HG03196 (cell line): ENCODE results near the gene KRTAP10-11.
"Not testable (repeated sequence)": the region's sequence is repeated elsewhere in the genome, so short reads cannot be mapped to it uniquely, and the experiment has no call there.

ENCODE experiments used
- ATAC-seq: cut with Tn5 transposase; IDR thresholded peaks from one replicate; pipeline ENCODE4 v1.9.1; 2021; ENCODE audit not compliant: unreplicated experiment

Gene KRTAP10-11

DNA sequence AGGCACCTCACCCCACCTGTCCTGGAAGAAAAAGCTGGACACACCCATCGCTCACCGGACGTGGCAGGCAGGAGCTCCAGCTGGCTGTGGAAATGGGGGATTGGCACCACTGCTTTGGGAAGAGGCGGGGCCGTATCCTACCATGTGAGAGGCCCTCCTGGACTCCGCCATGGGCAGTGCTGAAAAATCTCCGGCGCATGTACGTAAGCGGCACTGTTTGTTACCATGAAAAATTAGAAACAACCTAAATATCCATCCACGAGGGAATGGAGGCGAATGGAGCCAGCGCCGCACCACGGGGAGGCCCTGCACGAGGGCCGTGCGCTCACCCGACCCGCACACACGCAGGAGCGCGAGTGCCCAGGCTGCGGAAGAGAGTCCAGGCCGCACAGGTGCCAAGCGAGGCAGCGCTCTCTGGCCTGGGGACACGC, 31.2 kb upstream of the KRTAP10-11 start:
- ATAC-seq, result no peak

GRCh38 chr21:44615466-44615865, 30.7 kb upstream of the KRTAP10-11 start:
- ATAC-seq, result no peak

DNA sequence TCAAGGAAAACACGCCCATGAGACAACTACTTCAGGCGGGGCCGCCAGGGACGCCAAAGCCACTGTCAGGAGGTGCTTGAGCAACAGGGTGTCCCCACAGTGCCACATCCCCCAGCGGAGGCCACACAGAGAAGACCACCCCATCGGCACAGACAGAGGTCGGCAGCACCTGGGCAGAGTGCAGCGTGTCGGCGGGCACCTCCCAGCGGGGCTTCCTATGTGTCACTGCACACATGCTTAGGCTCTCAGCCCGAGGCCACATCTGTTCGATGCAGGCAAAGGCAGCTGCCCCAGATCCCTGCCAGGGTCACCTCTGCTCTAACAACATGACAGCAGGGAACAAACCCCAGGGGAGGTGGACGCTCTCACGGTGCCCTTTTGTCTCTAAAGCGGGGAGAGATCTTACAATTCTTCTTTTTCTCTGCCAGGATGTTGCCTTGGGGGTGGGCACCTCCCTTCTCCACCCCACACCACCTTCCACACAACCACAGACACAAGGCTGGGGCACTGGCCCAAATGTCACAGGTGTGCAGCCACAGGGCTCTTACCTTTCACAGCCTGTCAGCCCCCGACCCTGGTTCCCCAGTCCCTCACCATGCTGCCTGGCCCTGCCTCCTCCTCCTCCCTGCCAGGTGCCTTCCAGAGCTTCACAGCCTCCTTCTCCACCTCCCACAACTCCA, 30.2 kb upstream of the KRTAP10-11 start:
- no peak for ATAC-seq

- ATAC-seq, result no peak
Measured at GRCh38 chr21:44616591-44616926, 29.7 kb upstream of the KRTAP10-11 start.

DNA sequence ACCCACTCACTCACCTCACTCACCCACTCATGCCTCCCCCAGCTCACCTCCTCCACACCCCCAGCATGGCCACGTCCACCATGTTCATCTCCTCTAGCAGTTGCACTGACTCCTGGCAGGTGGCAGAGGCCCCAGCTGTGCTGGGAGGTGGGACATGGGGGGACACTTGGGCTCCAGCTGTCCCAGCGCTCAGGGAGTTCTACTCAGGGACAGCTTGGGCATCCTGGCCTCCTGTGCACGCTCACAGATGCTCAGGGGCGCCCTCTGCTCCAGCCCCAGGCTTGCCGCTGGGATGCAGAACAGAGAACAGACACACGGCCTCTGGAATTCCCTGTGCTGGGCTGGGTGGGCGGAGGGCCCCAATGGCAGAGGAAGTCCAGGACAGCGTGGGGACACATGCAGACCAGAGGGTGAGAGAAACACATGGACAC, 29.1 kb upstream of the KRTAP10-11 start:
- ATAC-seq, result no peak

DNA sequence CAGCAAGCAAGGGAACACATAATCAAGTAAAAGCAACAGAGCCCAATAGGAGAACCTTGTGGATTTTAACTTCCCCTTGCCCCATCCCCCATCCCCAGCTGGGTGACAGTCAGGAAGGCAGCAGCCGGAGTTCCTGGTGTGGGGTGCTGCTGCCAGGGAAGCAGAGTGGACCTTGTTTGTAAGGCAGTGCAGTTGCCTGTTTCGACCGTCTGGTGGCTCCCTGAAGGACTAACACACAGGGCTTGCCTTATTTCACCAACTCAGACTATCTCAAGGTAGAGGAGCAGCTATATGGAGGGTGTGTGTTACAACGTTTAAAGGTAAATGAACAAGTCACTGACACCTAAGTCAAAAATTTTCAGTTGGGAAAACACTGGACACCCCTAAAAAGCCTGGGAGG, 27.7 kb upstream of the KRTAP10-11 start:
- ATAC-seq, result no peak

DNA sequence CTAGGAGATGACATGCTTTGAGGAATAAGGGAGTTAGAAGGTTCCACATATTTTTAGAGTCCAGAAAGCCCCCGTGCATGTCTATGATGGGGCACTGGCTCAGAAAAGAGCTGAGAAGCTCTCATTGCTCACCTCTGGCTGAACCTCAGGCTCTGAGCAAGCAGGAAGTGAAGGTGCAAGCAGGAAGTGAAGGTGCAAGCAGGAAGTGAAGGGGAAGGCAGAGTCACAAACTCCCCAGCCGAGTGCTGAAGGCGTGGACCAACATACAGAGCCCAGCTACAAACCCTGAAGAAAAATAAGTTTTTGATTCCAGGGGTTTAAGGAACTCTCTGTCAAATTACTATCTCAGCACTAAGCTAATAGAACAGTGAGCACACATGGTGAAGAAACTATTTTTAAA, 27.3 kb upstream of the KRTAP10-11 start:
- ATAC-seq, result no peak

GRCh38 chr21:44619886-44620285, 26.3 kb upstream of the KRTAP10-11 start:
- no peak for ATAC-seq

GRCh38 chr21:44623575-44623974, 22.6 kb upstream of the KRTAP10-11 start:
- no peak for ATAC-seq

DNA sequence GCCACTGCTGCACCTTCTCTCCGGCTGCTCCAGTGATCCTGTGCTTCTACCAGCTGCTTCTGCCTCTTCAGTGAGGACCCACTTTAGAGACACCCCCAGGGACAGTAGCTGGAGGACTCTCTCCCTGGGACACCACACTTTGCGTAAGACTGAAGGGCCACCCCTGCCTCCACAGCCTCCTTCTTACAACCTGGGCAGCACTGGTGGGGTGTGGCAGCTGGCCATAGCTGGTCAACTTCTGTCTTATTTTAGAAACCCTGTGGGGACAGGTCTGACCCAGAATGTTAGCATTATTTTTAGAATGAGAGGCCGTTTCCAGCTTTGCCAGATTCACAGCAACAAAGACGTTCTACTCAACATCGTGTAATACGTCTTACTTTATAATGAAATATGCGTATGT, 20.5 kb upstream of the KRTAP10-11 start:
- ATAC-seq, result no peak

DNA sequence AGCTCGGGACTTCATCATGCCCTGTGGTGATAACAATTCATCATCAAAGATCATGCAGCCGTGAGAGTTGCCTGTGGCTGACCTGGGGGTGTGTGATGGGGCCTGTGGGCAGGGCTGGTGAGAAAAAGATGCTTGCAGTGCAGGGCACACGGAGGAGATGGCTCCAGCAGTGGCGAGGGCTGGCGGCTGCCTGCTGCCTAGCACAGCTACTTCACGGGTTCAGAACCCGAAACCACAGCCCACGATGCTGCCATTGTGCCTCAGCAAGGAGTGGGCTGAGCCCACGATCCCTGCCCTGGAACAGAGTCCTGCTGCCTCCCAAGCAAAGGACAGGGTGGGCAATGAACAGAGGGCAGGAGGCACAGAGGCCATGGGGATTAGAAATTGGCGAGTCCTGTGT, 20.0 kb upstream of the KRTAP10-11 start:
- no peak for ATAC-seq

GRCh38 chr21:44626673-44627143, 19.5 kb upstream of the KRTAP10-11 start, which contains the start of gene KRTAP10-9:
Gene KRTAP10-9 (plus strand): TSS chr21:44627093. CDS start chr21:44627172, 79 bp downstream.
- ATAC-seq, result no peak

- ATAC-seq, result not testable (repeated sequence)
Measured at GRCh38 chr21:44627181-44627822, 18.9 kb upstream of the KRTAP10-11 start.

DNA sequence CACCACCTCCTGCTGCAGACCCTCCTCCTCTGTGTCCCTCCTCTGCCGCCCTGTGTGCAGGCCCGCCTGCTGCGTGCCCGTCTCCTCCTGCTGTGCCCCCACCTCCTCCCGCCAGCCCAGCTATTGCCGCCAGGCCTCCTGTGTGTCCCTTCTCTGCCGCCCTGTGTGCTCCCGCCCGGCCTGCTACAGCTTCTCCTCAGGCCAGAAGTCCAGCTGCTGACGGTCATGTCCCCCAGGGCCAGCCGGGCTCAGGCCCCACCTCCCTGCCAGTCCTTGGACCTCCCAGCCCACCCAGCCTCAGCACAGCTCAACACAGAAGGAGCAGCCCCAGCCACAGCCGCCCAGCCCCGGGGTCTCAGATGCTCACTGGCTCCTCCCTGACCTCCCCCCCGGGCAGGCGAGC, 18.4 kb upstream of the KRTAP10-11 start:
- not testable (repeated sequence) for ATAC-seq

- no peak for ATAC-seq
Measured at GRCh38 chr21:44628707-44629391, 17.4 kb upstream of the KRTAP10-11 start.

- ATAC-seq, result no peak
Measured at GRCh38 chr21:44630440-44630839, 15.8 kb upstream of the KRTAP10-11 start.

- no peak for ATAC-seq
Measured at GRCh38 chr21:44632067-44632466, 14.1 kb upstream of the KRTAP10-11 start.

- no peak for ATAC-seq
Measured at GRCh38 chr21:44636209-44637017, 9.8 kb upstream of the KRTAP10-11 start.

DNA sequence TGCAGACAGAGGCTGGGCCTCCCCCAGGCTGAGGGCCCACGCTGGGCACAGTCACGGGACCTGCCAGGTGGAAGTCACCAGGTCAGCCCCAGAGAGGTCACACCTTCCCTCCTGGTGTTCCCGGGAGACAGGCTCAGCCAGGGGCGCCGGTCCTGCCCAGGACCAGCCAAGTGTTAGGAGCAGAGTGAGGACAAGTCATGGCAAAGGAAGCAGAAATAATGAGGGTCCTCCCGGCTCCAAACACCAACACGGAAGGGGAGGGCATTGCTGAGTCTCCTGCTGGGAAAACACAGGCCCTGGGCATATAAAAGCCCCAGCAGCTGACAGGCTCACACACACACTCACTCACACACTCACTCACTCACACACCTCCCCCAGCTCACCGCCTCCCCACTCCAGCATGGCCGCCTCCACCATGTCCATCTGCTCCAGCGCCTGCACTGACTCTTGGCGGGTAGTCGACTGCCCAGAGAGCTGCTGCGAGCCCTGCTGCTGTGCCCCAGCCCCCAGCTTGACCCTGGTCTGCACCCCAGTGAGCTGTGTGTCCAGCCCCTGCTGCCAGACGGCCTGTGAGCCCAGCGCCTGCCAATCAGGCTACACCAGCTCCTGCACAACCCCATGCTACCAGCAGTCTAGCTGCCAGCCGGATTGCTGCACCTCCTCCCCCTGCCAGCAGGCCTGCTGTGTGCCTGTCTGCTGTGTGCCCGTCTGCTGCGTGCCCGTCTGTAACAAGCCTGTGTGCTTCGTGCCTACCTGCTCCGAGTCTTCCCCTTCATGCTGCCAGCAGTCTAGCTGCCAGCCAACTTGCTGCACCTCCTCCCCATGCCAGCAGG, 9.0 kb upstream of the KRTAP10-11 start, which contains the start of gene KRTAP10-10:
TSS of gene KRTAP10-10 (plus strand) at position 339 of the 833 bp plus-strand sequence. CDS start at position 401, 62 bp downstream.
- no peak for ATAC-seq

DNA sequence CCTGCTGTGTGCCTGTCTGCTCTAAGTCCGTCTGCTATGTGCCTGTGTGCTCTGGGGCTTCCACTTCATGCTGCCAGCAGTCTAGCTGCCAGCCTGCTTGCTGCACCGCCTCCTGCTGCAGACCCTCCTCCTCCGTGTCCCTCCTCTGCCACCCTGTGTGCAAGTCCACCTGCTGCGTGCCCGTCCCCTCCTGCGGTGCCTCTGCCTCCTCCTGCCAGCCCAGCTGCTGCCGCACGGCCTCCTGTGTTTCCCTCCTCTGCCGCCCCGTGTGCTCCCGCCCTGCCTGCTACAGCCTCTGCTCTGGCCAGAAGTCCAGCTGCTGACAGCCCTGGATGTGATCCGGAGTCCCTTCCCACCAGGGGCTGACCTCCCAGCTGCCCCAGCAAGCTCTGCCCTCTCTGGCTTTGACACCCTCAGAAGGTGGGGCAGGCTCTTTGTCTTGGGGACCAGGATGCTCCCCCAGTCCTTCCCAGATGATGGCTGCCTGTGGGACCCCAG, 8.3 kb upstream of the KRTAP10-11 start:
- not testable (repeated sequence) for ATAC-seq
